Measurements from ENCODE around the gene ASPSCR1.

ASPSCR1 gene

GRCh38 chr17:82041144-82041814 is 63.9 kb downstream of the ASPSCR1 start:
- DNase-seq (ENCODE audit: low spot score) = no peak

- no peak for DNase-seq (ENCODE audit: low spot score)
These were observed 65.2 kb downstream of the ASPSCR1 start for GRCh38 chr17:82042649-82043048.

GRCh38 chr17:82043507-82043906 is 66.1 kb downstream of the ASPSCR1 start:
- no peak for DNase-seq (ENCODE audit: low spot score)

GRCh38 chr17:82045936-82046484 is 68.6 kb downstream of the ASPSCR1 start:
- no peak for DNase-seq (ENCODE audit: low spot score)

GRCh38 chr17:82046903-82047302 is 69.5 kb downstream of the ASPSCR1 start:
- no peak for DNase-seq (ENCODE audit: low spot score)

- no peak for DNase-seq (ENCODE audit: low spot score)
These were observed 70.0 kb downstream of the ASPSCR1 start for GRCh38 chr17:82047379-82047778.

GRCh38 chr17:82047914-82048570 is 70.6 kb downstream of the ASPSCR1 start:
- no peak for DNase-seq (ENCODE audit: low spot score)

GRCh38 chr17:82048571-82048971 is 71.1 kb downstream of the ASPSCR1 start:
- DNase-seq (ENCODE audit: low spot score) = no peak

- DNase-seq (ENCODE audit: low spot score) = no peak
These were observed 71.7 kb downstream of the ASPSCR1 start for GRCh38 chr17:82049106-82049505.

GRCh38 chr17:82049521-82049971 is 72.1 kb downstream of the ASPSCR1 start:
- no peak for DNase-seq (ENCODE audit: low spot score)

- no peak for DNase-seq (ENCODE audit: low spot score)
These were observed 72.8 kb downstream of the ASPSCR1 start for GRCh38 chr17:82050152-82050760.

GRCh38 chr17:82050761-82051641 is 73.6 kb downstream of the ASPSCR1 start:
- no peak for DNase-seq (ENCODE audit: low spot score)

- DNase-seq (ENCODE audit: low spot score) = peak; percentile 88
These were observed 74.6 kb downstream of the ASPSCR1 start, which contains the start of the genes GPS1 and RFNG for GRCh38 chr17:82051776-82052637. GPS1 (plus strand) TSS chr17:82051898; CDS start chr17:82051932, 34 bp downstream. RFNG (minus strand) TSS chr17:82051811; CDS start chr17:82051766, 45 bp downstream.

- DNase-seq (ENCODE audit: low spot score) = no peak
These were observed 75.2 kb downstream of the ASPSCR1 start for GRCh38 chr17:82052638-82053059.

- DNase-seq (ENCODE audit: low spot score) = no peak
These were observed 75.7 kb downstream of the ASPSCR1 start for GRCh38 chr17:82053130-82053529.

GRCh38 chr17:82053556-82054263 is 76.3 kb downstream of the ASPSCR1 start:
- no peak for DNase-seq (ENCODE audit: low spot score)

- no peak for DNase-seq (ENCODE audit: low spot score)
These were observed 77.1 kb downstream of the ASPSCR1 start for GRCh38 chr17:82054351-82055022.

GRCh38 chr17:82055023-82055964 is 77.9 kb downstream of the ASPSCR1 start:
- no peak for DNase-seq (ENCODE audit: low spot score)

All from ecto neural progenitor cell (in vitro differentiated cells).